ENCODE data around the gene ALOX15B. TPM values are rescaled to one million over a fixed set of nuclear protein-coding genes. Genes with fewer than 3 reads are reported as not detected.

The ALOX15B gene
- polyA plus RNA-seq, 1 of the 3 experiments (the other 2 are of a cell fraction) = not detected

- WGBS (ENCODE audit: low lambda C conversion rate) = 58% methylated on average over 6 of the region's 7 CpGs
- Histone ChIP-seq H3K9ac (no peak overlapping the region), H4K20me1 (ENCODE audit: insufficient read depth) (no peaks in the 10 kb centered on the region), H2AFZ (ENCODE audit: low read depth) (no peak overlapping the region), H3K9me2 (no peaks in the 10 kb centered on the region), H3K4me2 (no peak overlapping the region), H3K27ac (ENCODE audit: low read depth in 2 of 2, low read length in 1 of 2) (no peak overlapping the region), H3K9me3 (no peaks in the 10 kb centered on the region), H3K79me2 (ENCODE audit: insufficient read depth) (no peaks in the 10 kb centered on the region), H3K4me1 (ENCODE audit: control insufficient read depth in 1 of 2, insufficient read depth in 2 of 2, low read depth in 1 of 2, low read length in 1 of 2) (no peaks in the 10 kb centered on the region; a peak in 1 of 4 replicates), H3K36me3 (replicated peaks in 1 of 2; ENCODE audit: control insufficient read depth in 1 of 2, insufficient read depth in 2 of 2, low read length in 1 of 2) (no peaks in the 10 kb centered on the region), H3K4me3 (ENCODE audit: low read depth in 2 of 2, low read length in 1 of 2) (no peak overlapping the region), H3F3A (replicated peaks; ENCODE audit: insufficient read depth) (no peaks in the 10 kb centered on the region), H3K27me3 (ENCODE audit: insufficient read depth) (peaks cover 2% of the 10 kb centered on the region; the same call in 1 of the 2 replicates)
- no peak for DNase-seq
- POLR2A ChIA-PET = no interaction called here
- TF ChIP-seq, protein P1, sequence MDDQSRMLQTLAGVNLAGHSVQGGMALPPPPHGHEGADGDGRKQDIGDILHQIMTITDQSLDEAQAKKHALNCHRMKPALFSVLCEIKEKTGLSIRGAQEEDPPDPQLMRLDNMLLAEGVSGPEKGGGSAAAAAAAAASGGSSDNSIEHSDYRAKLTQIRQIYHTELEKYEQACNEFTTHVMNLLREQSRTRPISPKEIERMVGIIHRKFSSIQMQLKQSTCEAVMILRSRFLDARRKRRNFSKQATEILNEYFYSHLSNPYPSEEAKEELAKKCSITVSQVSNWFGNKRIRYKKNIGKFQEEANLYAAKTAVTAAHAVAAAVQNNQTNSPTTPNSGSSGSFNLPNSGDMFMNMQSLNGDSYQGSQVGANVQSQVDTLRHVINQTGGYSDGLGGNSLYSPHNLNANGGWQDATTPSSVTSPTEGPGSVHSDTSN (IDR thresholded peaks at IDR 0.05) = no peak
- TF ChIP-seq RFX5 (IDR thresholded peaks at IDR 0.05; ENCODE audit: low read length) = no peak
- TF ChIP-seq POLR2AphosphoS5 (IDR thresholded peaks at IDR 0.05; ENCODE audit: low read depth, low read length) = no peak
- CTCF ChIA-PET = interaction anchor here (0.7 to 1.8 kb wide), 6 partner anchors 8 to 59 kb away, joined by 3 to 5 read pairs (median 4); no protein-coding TSS in a partner anchor
Measured at GRCh38 chr17:8051831-8052230, 13.0 kb downstream of the ALOX15B start.

- Histone ChIP-seq H2AFZ (ENCODE audit: low read depth) (no peak overlapping the region), H3K9me3 (no peaks in the 10 kb centered on the region), H3K4me1 (ENCODE audit: control insufficient read depth in 1 of 2, insufficient read depth in 2 of 2, low read depth in 1 of 2, low read length in 1 of 2) (no peaks in the 10 kb centered on the region; a peak in 1 of 4 replicates), H4K20me1 (ENCODE audit: insufficient read depth) (no peaks in the 10 kb centered on the region), H3K27me3 (ENCODE audit: insufficient read depth) (no peaks in the 10 kb centered on the region), H3F3A (replicated peaks; ENCODE audit: insufficient read depth) (no peaks in the 10 kb centered on the region), H3K79me2 (ENCODE audit: insufficient read depth) (no peaks in the 10 kb centered on the region), H3K27ac (ENCODE audit: low read depth in 2 of 2, low read length in 1 of 2) (no peak overlapping the region), H3K36me3 (replicated peaks in 1 of 2; ENCODE audit: control insufficient read depth in 1 of 2, insufficient read depth in 2 of 2, low read length in 1 of 2) (no peaks in the 10 kb centered on the region), H3K4me3 (ENCODE audit: low read depth in 2 of 2, low read length in 1 of 2) (no peak overlapping the region), H3K9ac (no peak overlapping the region), H3K9me2 (no peaks in the 10 kb centered on the region), H3K4me2 (no peak overlapping the region)
- CTCF ChIA-PET = interaction anchor here (0.7 to 1.8 kb wide), 8 partner anchors 8 to 58 kb away, joined by 3 to 5 read pairs (median 4); no protein-coding TSS in a partner anchor
- POLR2A ChIA-PET = no interaction called here
- TF ChIP-seq, protein P2, sequence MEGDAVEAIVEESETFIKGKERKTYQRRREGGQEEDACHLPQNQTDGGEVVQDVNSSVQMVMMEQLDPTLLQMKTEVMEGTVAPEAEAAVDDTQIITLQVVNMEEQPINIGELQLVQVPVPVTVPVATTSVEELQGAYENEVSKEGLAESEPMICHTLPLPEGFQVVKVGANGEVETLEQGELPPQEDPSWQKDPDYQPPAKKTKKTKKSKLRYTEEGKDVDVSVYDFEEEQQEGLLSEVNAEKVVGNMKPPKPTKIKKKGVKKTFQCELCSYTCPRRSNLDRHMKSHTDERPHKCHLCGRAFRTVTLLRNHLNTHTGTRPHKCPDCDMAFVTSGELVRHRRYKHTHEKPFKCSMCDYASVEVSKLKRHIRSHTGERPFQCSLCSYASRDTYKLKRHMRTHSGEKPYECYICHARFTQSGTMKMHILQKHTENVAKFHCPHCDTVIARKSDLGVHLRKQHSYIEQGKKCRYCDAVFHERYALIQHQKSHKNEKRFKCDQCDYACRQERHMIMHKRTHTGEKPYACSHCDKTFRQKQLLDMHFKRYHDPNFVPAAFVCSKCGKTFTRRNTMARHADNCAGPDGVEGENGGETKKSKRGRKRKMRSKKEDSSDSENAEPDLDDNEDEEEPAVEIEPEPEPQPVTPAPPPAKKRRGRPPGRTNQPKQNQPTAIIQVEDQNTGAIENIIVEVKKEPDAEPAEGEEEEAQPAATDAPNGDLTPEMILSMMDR (IDR thresholded peaks at IDR 0.05) = no peak
- no peak for TF ChIP-seq EP300 (IDR thresholded peaks at IDR 0.05; ENCODE audit: borderline replicate concordance in 1 of 2, low read depth in 1 of 2, low read length in 1 of 2)
- TF ChIP-seq RXRA (IDR thresholded peaks at IDR 0.05; ENCODE audit: borderline replicate concordance, low read depth) = no peak
- no peak for TF ChIP-seq MXI1 (IDR thresholded peaks at IDR 0.05; ENCODE audit: low read depth, low read length)
- no peak for TF ChIP-seq EZH2phosphoT487 (IDR thresholded peaks at IDR 0.05; ENCODE audit: borderline replicate concordance, low read depth)
- TF ChIP-seq FOXM1 (IDR thresholded peaks at IDR 0.05; ENCODE audit: low read depth) = no peak
- no peak for DNase-seq
- 45% methylated on average over 6 of the region's 6 CpGs for WGBS (ENCODE audit: low lambda C conversion rate)
Measured at GRCh38 chr17:8052256-8053252, 13.7 kb downstream of the ALOX15B start.
